Measurements from ENCODE around the gene NFE2L1.

- TF ChIP-seq EZH2 (IDR thresholded peaks at IDR 0.05; ENCODE audit: insufficient read depth, poor library complexity, severe bottlenecking) (no peak), EZH2phosphoT487 (IDR thresholded peaks at IDR 0.05; ENCODE audit: insufficient read depth, low read depth) (no peak)
These were observed 36.6 kb upstream of the NFE2L1 start for GRCh38 chr17:48011405-48012150.
